NCI-H2107 treated with DMSO at 0.1 percent for 48 hours (cell line): ENCODE measurements around the gene GPR39.

Experiments
- DNase-seq: peaks from one replicate; lab custom pipeline; 2025; ENCODE audit not compliant: unreplicated experiment; lab: John Stamatoyannopoulos, UW

The GPR39 gene

DNA sequence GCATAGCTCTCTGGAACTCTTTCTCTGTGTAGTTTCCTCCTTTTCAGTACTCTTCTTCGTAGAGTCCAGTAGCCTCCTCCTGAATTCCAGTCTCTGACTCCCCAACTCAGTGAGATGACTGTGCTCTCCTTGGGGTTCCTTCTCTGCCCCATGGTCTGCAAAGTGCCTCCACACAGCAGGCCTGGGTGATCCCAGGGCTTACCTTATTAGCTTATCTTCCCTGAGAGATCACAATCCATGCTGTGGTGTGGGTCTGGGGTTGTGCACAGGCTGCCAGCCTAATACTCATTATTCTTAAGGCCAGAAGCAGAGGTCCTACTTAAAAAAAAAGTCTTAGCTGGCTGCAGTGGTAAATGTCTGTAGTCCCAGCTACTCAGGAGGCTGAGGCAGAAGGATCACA, 4.6 kb upstream of the GPR39 start:
- DNase-seq, result no peak

DNA sequence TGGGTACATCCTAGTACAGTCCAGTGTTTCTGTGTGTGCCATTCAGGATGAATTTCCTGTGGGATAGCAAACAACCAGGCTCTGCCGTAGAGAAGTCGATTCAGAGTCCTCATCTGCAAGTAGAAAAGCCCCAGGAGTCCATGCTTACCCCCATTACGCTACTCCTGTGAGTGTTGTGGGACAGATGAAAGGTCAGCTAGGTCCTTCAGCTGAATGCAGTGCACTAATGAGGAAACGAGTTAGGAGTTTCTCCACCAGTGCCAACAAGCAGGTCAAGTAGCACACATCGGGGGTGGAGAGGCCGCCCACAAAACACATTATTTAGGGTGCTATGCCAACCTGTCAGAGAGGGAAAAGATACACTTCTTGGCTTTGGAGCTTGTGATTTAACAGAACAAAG, 2.5 kb upstream of the GPR39 start:
- no peak for DNase-seq

DNA sequence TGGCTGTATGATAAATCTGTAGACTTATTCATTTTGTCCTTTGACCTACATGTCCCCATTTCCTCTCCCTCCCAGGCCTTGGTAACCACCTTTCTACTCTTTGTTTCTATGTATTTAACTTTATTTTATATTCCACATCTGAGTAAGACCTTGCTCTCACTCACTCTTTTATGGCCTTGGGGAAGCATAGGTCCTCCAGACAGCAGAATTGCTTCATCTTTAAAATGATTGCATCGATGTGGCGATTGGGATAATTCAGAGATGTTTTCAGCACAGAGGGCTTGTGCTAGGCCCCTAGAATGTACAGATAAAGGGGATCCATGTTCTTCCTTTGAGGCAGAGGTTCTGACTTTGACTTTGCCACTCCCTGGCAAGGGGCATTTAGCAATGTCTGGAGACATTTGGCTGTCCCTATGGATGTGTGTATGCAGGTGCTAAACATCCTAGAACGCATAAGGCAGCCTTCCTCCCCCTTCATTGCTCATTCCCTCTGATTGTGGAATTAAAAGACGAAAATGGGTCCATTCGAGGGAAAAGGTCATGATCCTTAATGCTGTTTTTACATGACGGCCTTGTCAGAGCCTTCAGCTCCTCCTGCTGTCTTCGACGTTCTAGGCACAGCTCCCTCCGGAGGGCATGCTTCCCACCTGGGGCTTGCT, 1.2 kb upstream of the GPR39 start:
- DNase-seq, result no peak

DNA sequence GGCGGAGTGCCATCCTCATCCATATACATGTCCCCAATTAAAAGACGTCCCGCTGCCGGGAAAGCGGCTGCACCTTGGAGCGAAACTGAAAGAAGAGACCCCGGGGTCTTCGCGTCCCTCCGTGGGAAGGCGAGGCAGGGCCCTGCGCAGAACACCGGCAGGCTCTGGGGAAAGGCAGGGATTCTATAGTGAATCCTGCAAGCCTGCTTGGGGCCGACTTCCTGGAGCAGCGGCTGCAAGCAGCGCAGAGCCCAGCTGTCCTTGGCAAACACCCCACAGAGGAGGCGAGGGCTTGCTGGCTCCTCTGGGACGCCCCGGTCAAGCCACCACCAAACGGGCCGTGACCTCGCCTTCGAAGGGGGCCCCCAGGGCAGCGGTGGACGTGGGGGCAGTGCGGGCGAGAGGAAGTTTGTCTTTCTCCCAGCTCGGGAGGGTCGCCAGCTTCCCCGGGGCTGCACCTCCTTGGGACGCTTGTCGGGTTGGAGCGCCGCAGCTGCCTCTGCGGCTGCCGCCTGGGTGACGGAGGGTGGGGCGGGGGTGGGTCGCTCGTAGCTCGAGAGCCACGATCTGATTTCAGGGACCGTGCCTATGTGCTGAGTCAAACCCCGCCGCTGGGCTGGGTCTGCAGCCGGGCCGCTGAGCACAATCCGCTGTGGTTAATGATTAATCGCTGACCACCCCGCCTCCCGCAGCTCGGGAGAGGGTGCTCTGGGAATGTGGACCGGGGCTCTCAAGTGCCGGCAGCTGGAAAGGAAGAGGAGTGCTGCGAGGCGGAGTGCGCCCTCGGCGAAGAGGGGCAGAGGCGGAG, 486 bp upstream of the GPR39 start:
- DNase-seq, result peak; percentile 33

DNA sequence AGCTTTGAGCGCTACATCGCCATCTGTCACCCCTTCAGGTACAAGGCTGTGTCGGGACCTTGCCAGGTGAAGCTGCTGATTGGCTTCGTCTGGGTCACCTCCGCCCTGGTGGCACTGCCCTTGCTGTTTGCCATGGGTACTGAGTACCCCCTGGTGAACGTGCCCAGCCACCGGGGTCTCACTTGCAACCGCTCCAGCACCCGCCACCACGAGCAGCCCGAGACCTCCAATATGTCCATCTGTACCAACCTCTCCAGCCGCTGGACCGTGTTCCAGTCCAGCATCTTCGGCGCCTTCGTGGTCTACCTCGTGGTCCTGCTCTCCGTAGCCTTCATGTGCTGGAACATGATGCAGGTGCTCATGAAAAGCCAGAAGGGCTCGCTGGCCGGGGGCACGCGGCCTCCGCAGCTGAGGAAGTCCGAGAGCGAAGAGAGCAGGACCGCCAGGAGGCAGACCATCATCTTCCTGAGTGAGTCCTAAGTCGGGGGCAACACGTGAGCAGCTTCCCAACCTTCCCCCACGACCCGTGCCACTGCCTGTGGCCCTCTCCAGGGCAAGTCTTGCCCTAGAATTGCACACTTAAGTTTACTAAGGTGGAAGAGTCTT, 928 bp downstream of the GPR39 start:
- DNase-seq, result no peak

DNA sequence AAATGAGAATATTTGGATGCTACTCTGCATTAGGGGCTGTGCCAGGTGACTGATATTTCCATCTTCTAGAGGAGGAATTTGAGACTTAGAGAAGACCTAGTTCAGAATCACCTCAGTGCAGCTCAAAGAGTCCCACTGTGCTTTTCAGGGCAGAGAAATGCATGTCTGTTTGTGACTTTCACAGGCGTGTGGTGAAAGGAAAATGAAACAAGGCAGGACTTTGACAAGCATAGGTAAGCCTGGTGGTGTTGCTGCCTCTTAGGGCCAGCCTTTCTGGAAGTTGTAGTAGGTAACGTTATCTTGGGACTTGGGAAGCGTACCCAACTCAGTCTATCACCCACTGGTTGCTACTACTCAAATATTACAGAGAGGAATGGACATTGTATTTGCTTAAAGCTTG, 2.6 kb downstream of the GPR39 start:
- no peak for DNase-seq

- no peak for DNase-seq
Measured at GRCh38 chr2:132419941-132420340, 3.3 kb downstream of the GPR39 start.

- no peak for DNase-seq
Measured at GRCh38 chr2:132420816-132421805, 4.5 kb downstream of the GPR39 start.

DNA sequence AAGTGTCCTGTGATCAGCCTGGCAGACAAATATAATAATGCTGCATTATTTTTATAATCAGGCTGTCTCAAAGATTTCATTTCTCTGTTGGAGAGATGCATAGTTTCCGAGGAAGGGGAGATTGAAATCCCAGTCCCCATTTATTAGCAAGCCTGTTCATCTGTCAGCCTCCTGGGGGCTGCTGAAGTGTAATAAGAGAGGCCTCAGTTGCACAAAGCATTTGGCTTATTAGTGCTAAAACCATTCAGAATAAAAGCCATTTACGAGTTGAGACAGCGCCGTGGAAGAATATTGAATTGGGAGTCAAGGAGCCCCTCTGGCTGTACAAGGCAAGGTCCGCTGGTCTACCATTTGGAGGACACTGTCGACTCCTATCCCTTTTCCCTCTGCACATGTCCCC, 6.1 kb downstream of the GPR39 start:
- DNase-seq, result no peak

DNA sequence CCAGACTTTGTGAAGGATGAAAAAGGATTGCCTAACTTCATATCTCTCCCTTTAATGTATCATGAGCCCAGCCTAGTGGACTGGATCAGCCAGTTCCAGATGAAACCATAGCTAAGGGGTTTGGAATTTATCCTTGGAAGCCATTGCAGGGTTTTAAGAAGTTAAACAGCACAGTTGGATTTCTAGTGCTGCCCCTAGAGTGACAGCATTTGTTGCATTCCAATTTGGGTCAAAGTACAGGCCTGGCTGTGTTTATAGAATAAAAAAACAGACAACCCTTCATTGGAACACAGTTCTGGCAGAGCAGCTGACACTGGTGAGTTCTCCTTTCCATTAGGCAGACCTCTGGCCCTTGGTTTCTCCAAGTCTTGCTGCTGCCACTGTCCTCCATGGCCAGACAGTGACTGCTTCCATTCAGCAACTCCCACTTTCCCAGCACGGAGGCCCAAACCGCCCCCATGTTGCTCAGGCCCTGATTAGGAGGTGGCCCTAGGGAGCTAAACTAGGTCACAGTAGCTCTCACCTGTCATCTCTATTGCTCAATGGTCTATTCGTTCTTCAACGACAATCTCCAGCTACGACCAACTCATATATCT, 8.0 kb downstream of the GPR39 start:
- DNase-seq, result no peak

DNA sequence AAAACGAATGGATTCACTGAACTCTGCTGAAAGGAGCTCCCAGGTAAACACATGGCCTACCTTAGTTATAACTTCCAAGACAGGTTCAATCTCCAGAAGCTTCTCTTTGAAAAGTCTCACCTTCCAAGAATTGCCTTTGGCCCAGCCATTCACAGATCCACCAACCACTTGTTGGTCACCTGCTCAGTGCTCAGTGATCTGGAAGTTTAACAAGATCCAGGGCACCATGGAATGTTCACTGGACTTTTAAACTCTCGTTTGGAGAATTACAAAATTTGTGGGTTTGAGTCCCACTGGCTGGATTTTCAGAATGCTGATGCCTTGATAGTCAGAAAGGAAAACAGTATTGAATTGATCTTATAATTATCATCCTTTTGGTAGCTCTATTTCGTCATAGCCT, 9.4 kb downstream of the GPR39 start:
- DNase-seq, result no peak

DNA sequence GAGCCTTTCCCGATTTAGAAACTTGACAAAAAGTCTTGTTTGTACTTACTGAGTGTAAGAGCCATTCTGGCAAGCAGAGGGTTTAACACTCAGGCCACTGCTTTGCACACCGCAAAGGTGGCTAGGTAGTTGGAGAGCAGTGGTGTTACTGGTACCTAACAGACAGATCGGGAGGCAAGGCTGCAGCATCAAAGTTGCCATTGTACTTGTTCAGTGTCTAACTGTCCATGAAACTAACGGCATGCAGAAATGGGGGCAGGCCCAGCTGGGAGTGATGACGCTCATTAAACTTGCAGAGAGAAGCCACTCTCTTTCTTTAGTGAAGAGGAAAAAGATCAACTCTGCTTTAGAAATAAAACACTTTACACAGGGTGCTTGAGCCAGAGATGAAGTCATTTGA, 10.1 kb downstream of the GPR39 start:
- no peak for DNase-seq

DNA sequence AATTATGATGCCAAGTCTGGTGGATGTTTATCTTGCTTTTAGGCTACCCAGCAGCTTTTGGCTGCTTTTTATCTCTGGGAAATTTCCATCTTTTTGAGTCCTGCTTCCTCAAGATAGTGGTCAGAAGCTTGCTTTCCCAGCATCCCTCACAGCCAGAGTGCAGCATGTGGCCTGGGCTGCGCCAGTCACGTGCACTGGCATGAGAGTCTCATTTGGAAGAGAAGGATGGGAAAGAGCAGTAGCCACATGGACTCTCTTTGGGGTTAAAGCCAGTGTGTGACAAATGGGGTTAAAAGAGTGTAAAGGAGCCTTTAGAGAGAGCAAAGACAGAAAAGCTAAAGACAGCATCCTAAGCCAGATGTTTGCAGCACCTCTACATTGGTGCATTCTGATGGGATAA, 12.7 kb downstream of the GPR39 start:
- DNase-seq, result no peak

GRCh38 chr2:132429941-132430573, 13.5 kb downstream of the GPR39 start:
- DNase-seq, result no peak

DNA sequence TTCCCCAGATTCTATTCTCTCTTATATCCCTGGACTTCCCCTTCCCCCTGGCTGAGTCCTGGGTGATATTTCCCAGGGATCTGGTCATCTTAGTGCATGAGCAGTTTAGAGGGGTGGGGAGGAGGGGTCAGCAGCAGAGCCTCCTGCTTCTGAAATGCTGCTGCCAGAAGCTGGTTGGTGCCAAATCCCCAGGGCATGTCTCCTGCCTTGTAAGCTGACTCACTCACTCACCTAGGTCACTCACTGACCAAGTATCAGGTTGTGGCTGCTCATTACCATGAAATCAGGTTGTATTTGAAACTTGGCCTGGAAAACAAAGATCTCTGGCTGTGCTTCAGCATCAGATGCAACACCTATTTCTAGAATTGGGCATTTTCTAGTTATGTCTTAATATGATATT, 14.3 kb downstream of the GPR39 start:
- DNase-seq, result no peak

GRCh38 chr2:132437852-132438669, 21.5 kb downstream of the GPR39 start:
- DNase-seq, result no peak

DNA sequence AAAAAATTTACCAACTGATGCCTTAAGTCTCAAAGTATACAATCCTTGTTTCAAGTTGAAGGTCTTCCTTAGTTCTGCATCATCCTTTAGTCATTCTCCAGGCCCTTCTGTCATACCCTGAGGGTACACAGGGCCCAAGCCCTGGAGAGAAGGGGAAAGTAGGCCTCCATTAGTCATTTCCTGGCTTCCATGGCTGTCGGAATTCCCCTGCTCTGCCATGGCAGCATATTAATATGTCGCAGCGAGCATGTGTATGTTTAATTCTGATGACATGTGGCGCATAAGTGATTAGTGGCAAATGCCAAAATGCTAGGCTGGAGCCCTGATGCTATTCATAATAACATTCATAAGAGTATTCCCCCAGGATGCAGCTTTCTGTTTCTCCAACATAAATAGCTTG, 22.1 kb downstream of the GPR39 start:
- DNase-seq, result no peak

GRCh38 chr2:132439703-132440398, 23.2 kb downstream of the GPR39 start:
- DNase-seq, result peak; percentile 63

DNA sequence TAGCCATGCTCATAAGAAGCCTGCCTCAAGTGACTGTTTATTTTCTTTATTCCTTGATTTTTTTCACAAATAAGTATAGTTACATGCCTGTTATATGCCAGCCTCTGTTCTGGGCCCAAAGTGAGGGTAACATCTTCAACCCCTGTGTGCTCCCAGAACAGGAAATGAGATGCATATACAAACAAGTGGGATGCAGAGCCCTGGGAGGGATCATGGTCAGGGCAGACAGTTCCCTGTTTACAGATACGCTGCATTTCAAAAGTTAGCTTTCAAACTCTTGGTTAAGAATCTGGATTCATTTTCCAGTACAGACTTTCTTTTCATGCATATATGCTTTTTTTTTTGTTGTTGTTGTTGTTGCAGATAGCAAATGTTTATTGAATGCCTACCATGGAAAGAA, 24.4 kb downstream of the GPR39 start:
- DNase-seq, result no peak
